Spleen (tissue), 11 donors: Measurements from ENCODE around the gene ELOF1. TPM values are rescaled to one million over a fixed set of nuclear protein-coding genes. Genes with fewer than 3 reads are reported as not detected.
"Not testable (repeated sequence)": the region's sequence is repeated elsewhere in the genome, so short reads cannot be mapped to it uniquely, and the experiment has no call there.

Experiments
- DNase-seq: peaks from one replicate; pipeline ENCODE4 v3.0.0-alpha.2; 2020
- H3K27ac ChIP-seq, 8 donors: fragments of 200-600 bp; sonication (generic) in 7 of 8; 1 replicate in 4 of 8; 2 replicates in 4 of 8; pipeline versions ENCODE4 v1.5.0 to v1.8.0; 2016 to 2021; ENCODE audit warnings: inconsistent platforms in 4 of 8, mild to moderate bottlenecking in 4 of 8, moderate library complexity in 1 of 8
- H3K27me3 ChIP-seq, 7 donors: fragments of 200-600 bp; sonication (generic) in 6 of 7; replicated peaks in 1 of 7; 1 replicate in 4 of 7; 2 replicates in 3 of 7; pipeline versions ENCODE4 v1.5.0 to v1.8.0; 2016 to 2021; ENCODE audit warnings: inconsistent platforms in 3 of 7, mild to moderate bottlenecking in 1 of 7
- H3K36me3 ChIP-seq, 6 donors: fragments of 200-600 bp; sonication (generic) in 5 of 6; 1 replicate in 4 of 6; 2 replicates in 2 of 6; pipeline versions ENCODE4 v1.5.0 to v1.8.0; 2016 to 2021; ENCODE audit warnings: inconsistent platforms in 2 of 6
- H3K4me1 ChIP-seq, 6 donors: fragments of 200-600 bp; sonication (generic) in 5 of 6; 1 replicate in 3 of 6; 2 replicates in 3 of 6; pipeline versions ENCODE4 v1.5.0 to v1.8.0; 2016 to 2021; ENCODE audit warnings: inconsistent platforms in 3 of 6
- H3K4me3 ChIP-seq, 8 donors: fragments of 200-600 bp; sonication (generic) in 7 of 8; 1 replicate in 4 of 8; 2 replicates in 4 of 8; pipeline versions ENCODE4 v1.5.0 to v1.8.0; 2016 to 2021; ENCODE audit warnings: inconsistent platforms in 4 of 8, mild to moderate bottlenecking in 4 of 8, moderate library complexity in 2 of 8
- H3K9me3 ChIP-seq, 8 donors: fragments of 200-600 bp; sonication (generic) in 7 of 8; 1 replicate in 4 of 8; 2 replicates in 4 of 8; pipeline versions ENCODE4 v1.5.0 to v1.8.0; 2016 to 2021; ENCODE audit warnings: inconsistent platforms in 4 of 8
- POLR2A ChIP-seq, 3 donors: fragments of 450-650 bp; IDR thresholded peaks; one replicate each; pipeline ENCODE4 v1.5.1; 2017; ENCODE audit warnings: antibody characterized with exemption in 3 of 3, mild to moderate bottlenecking in 1 of 3
- POLR2AphosphoS5 ChIP-seq, 3 donors: sonication (generic); formaldehyde crosslinking; IDR thresholded peaks; one replicate each; pipeline ENCODE4 v1.5.1; 2017; ENCODE audit warnings: antibody characterized with exemption in 3 of 3
- WGBS, 5 donors: extraction: QIAGEN DNeasy Blood & Tissue Kit in 3 of 5; methylation state at CpG; one replicate each; pipeline versions ENCODE4 v1.1.5 to v1.1.7; 2013 to 2018; 5-methylcytosine and 5-hydroxymethylcytosine counted together
- intact Hi-C: fragments of 100-400 bp; cut with DNase I; formaldehyde crosslinking; loops from one replicate; pipeline ENCODE4 v1.15.0; 2023; ENCODE audit warnings: low total_unique reads
- polyA plus RNA-seq, 3 donors: library from polyadenylated mRNA; stranded (reverse); fragments of 200-250 nt; gene quantifications; one replicate each; pipeline ENCODE4 v1.2.1, GENCODE V29; 2013
- total RNA-seq, 7 donors: library from RNA; depleted of rRNA in 3 of 7; stranded (reverse); fragments of >200 nt in 3 of 7; fragmentation: NEBNext Ultra II Directional in 4 of 7; extraction: Animal tissue kit (Norgen Biotek cat#: 25700) in 4 of 7; gene quantifications; one replicate each; pipeline versions ENCODE4 v1.1.0 to v1.2.1, GENCODE V29; 2016 to 2021
- TF ChIP-seq, protein P1 (sequence below), 11 experiments: fragments of 200-600 bp in 7 of 11; fragments of 450-650 bp in 4 of 11; sonication (generic) in 4 of 11; IDR thresholded peaks in 8 of 11; conservative IDR thresholded peaks in 3 of 11; 1 replicate in 7 of 11; 2 replicates in 4 of 11; pipeline versions ENCODE4 v1.4.0 to v1.8.0; 2016 to 2021; ENCODE audit warnings: antibody characterized with exemption in 11 of 11, inconsistent platforms in 4 of 11, mild to moderate bottlenecking in 1 of 11
- donor health status: healthy with polysubstance abuse.
- donor health status: DM: no; HTN: no; CAD: no; lungs with moderate emphysema.
- donor health status: DM: no; HTN: no; CAD: no.
- donor health status: Bipolar disorder and iron deficiency.
- donor health status: healthy.
- donor health status: DM: no; HTN: no; CAD: no.
- donor health status: DM: yes; HTN: yes; CAD: no.

Gene ELOF1
- total and polyA plus RNA-seq, 10 donors = 21.8 to 77.1 (median 37.0) TPM

DNA sequence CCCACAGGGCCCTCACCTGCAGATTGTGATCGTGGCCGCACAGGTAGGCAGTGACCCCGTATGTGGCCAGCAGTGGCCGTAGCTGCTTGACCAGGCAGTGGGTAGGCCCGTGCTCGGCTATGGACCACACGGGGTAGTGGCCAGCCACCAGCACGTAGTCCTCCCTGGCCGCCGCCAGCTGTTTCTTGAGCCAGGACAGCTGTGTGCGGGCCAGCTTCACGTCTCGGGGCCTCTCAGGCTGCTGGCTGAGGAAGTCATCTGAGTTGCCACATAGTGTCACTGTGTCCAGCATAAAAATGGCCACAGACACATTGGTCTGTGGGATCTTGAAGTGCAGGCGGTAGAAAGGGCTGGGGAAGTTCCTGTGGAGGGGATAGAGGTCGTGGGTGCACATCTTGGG is 17.2 kb upstream of the ELOF1 start:
- no peak overlapping the region for H3K4me3 ChIP-seq
- no peak for TF ChIP-seq POLR2A (IDR thresholded peaks at IDR 0.05)
- TF ChIP-seq, protein P1, sequence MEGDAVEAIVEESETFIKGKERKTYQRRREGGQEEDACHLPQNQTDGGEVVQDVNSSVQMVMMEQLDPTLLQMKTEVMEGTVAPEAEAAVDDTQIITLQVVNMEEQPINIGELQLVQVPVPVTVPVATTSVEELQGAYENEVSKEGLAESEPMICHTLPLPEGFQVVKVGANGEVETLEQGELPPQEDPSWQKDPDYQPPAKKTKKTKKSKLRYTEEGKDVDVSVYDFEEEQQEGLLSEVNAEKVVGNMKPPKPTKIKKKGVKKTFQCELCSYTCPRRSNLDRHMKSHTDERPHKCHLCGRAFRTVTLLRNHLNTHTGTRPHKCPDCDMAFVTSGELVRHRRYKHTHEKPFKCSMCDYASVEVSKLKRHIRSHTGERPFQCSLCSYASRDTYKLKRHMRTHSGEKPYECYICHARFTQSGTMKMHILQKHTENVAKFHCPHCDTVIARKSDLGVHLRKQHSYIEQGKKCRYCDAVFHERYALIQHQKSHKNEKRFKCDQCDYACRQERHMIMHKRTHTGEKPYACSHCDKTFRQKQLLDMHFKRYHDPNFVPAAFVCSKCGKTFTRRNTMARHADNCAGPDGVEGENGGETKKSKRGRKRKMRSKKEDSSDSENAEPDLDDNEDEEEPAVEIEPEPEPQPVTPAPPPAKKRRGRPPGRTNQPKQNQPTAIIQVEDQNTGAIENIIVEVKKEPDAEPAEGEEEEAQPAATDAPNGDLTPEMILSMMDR (IDR thresholded peaks at IDR 0.05 in 8 of 11, conservative IDR thresholded peaks at IDR 0.05 in 3 of 11) = no peak
- TF ChIP-seq POLR2AphosphoS5 (IDR thresholded peaks at IDR 0.05) = peak in 1 of 3 donors; percentile 15

DNA sequence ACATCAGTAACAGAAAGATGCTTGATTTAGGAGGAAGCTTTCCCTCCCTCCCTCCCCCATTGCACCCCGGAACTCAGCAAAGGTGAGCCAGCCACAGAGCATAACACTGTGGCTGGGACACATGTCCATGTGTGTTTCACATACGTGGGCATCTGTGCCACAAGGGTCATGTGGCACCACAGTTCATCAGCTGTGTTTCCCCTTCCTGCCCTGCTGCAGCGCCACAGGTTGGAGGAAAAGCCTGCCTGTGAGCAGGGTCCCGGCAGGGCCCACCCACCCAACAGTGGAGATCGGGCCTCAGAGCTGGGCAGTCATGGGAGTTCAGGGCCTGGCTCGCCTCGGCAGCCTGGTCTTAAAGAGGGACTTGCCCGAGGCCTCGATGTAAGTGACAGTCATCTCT is 15.7 kb upstream of the ELOF1 start:
- H3K27me3 ChIP-seq = peaks cover 0 to 11% (median 0%) of the 10 kb centered on the region in 7 donors
- DNase-seq = peak; percentile 82
- intact Hi-C loops = no loop called here
- no peaks in the 10 kb centered on the region for H3K9me3 ChIP-seq
- peak overlapping the region in 6 of 8 donors; percentile 26 to 85 (median 64) for H3K27ac ChIP-seq
- peaks cover 17 to 75% (median 46%) of the 10 kb centered on the region in 6 donors for H3K4me1 ChIP-seq
- 58 to 73% (median 64%) methylated on average over 8 to 9 of the region's 9 CpGs for WGBS, 5 donors
- H3K36me3 ChIP-seq = peaks cover 0 to 25% (median 3%) of the 10 kb centered on the region in 6 donors
- TF ChIP-seq POLR2AphosphoS5 (IDR thresholded peaks at IDR 0.05) (peak; percentile 16 to 57 (median 43)), POLR2A (IDR thresholded peaks at IDR 0.05) (no peak)
- TF ChIP-seq, protein P1 (IDR thresholded peaks at IDR 0.05 in 8 of 11, conservative IDR thresholded peaks at IDR 0.05 in 3 of 11) = no peak
- H3K4me3 ChIP-seq = no peak overlapping the region

More for the DNA sequence above, 17.2 kb upstream of the ELOF1 start:
- peak; percentile 79 for DNase-seq
- intact Hi-C loops = no loop called here
- Histone ChIP-seq H3K27ac (peak overlapping the region in 3 of 8 donors; percentile 83 to 88 (median 85)), H3K9me3 (no peaks in the 10 kb centered on the region), H3K4me1 (peaks cover 25 to 81% (median 61%) of the 10 kb centered on the region in 6 donors), H3K36me3 (peaks cover 0 to 25% (median 3%) of the 10 kb centered on the region in 6 donors), H3K27me3 (peaks cover 0 to 11% (median 0%) of the 10 kb centered on the region in 7 donors)
- WGBS, 5 donors = 64 to 85% (median 82%) methylated on average over 11 to 15 of the region's 15 CpGs

DNA sequence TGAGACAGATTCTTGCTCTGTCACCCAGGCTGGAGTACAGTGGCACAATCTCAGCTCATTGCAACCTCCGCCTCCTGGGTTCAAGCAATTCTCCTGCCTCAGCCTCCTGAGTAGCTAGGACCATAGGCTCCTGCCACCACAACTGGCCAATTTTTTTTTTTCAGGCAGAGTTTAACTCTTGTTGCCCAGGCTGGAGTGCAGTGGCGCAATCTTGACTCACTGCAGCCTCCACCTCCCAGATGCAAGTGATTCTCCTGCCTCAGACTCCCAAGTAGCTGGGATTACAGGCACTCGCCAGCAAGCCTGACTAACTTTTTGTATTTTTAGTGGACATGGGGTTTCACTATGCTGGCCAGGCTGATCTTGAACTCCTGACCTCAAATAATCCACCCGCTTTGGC is 14.7 kb upstream of the ELOF1 start:
- H3K4me1 ChIP-seq = peaks cover 14 to 75% (median 37%) of the 10 kb centered on the region in 6 donors
- H3K9me3 ChIP-seq, DNase-seq, intact Hi-C loops, H3K27me3 ChIP-seq, H3K4me3 ChIP-seq: not testable (repeated sequence)
- peak overlapping the region in 5 of 8 donors; percentile 36 to 85 (median 71) for H3K27ac ChIP-seq
- 84 to 96% (median 92%) methylated on average over 4 of the region's 4 CpGs for WGBS, 5 donors
- H3K36me3 ChIP-seq = peaks cover 0 to 25% (median 3%) of the 10 kb centered on the region in 6 donors

DNA sequence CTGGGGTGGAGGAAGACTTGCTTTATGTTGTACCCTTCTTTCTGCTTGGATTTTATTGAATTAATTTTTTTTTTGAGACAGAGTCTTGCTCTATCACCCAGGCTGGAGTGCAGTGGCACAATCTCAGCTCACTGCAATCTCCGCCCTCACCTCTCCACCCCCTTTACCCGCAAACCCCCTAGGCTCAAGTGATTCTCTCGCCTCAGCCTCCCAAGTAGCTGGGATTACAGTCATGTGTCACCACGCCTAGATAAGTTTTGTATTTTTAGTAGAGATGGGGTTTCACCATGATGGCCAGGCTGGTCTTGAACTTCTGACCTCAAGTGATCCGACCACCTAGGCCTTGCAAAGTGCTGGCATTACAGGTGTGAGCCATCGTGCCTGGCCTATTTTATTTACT is 14.3 kb upstream of the ELOF1 start:
- H3K27ac ChIP-seq = peak overlapping the region in 4 of 8 donors; percentile 53 to 85 (median 76)
- H3K36me3 ChIP-seq = peaks cover 0 to 25% (median 3%) of the 10 kb centered on the region in 6 donors
- H3K9me3 ChIP-seq, DNase-seq, intact Hi-C loops, H3K4me3 ChIP-seq, H3K27me3 ChIP-seq: not testable (repeated sequence)
- H3K4me1 ChIP-seq = peaks cover 16 to 75% (median 37%) of the 10 kb centered on the region in 6 donors
- 70 to 81% (median 77%) methylated on average over 6 of the region's 6 CpGs for WGBS, 5 donors

DNA sequence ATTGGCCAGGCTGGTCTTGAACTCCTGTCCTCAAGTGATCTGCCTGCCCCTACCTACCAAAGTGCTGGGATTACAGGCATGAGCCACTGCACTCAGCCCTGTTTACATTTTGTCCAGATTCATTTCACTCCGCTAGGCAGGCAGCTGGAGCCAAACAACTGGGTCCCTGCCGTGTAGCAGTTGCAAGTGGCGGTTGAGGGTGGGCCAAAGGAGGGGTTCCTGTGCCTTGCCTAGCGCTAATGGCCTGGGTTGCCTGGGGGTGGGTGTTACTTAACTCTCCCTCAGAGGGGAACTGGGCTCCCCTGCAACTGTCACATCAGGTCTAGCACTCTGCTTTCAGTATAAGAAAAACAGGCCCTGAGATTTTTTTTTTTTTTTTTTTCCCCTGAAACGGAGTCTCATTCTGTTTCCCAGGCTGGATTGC is 11.0 kb upstream of the ELOF1 start:
- H3K36me3 ChIP-seq = peaks cover 0 to 4% (median 0%) of the 10 kb centered on the region in 6 donors
- TF ChIP-seq, protein P1 (IDR thresholded peaks at IDR 0.05 in 8 of 11, conservative IDR thresholded peaks at IDR 0.05 in 3 of 11) = no peak
- TF ChIP-seq POLR2AphosphoS5 (IDR thresholded peaks at IDR 0.05) (no peak), POLR2A (IDR thresholded peaks at IDR 0.05) (no peak)
- H3K4me3 ChIP-seq = no peak overlapping the region
- WGBS, 5 donors = 37 to 55% (median 44%) methylated on average over 5 of the region's 5 CpGs
- intact Hi-C loops = no loop called here
- DNase-seq = no peak
- peaks cover 0 to 69% (median 26%) of the 10 kb centered on the region in 6 donors for H3K4me1 ChIP-seq
- peak overlapping the region in 3 of 8 donors; percentile 10 to 27 (median 21) for H3K27ac ChIP-seq
- H3K9me3 ChIP-seq = no peaks in the 10 kb centered on the region
- H3K27me3 ChIP-seq = no peaks in the 10 kb centered on the region
